ENCODE data around the gene UNC5B. TPM values are rescaled to one million over a fixed set of nuclear protein-coding genes. Genes with fewer than 3 reads are reported as not detected.
A peak's percentile ranks its signal among the peaks of the same experiment; 100 is the strongest.

Gene UNC5B
- total RNA-seq, 1 experiment from 2014 or later, result 7.1 TPM

- no peak for DNase-seq (ENCODE audit: low spot score)
Measured at GRCh38 chr10:71343392-71343773, 131.0 kb downstream of the UNC5B start.

GRCh38 chr10:71344154-71344925, 132.0 kb downstream of the UNC5B start:
- DNase-seq (ENCODE audit: low spot score), result no peak

- DNase-seq (ENCODE audit: low spot score), result no peak
Measured at GRCh38 chr10:71344993-71345480, 132.7 kb downstream of the UNC5B start.

GRCh38 chr10:71345694-71346093, 133.3 kb downstream of the UNC5B start:
- DNase-seq (ENCODE audit: low spot score), result no peak

GRCh38 chr10:71346731-71347130, 134.4 kb downstream of the UNC5B start:
- no peak for DNase-seq (ENCODE audit: low spot score)

GRCh38 chr10:71347587-71348395, 135.4 kb downstream of the UNC5B start:
- no peak for DNase-seq (ENCODE audit: low spot score)

- no peak for DNase-seq (ENCODE audit: low spot score)
Measured at GRCh38 chr10:71348850-71349249, 136.5 kb downstream of the UNC5B start.

- peak; percentile 62 for DNase-seq (ENCODE audit: low spot score)
Measured at GRCh38 chr10:71349406-71349805, 137.0 kb downstream of the UNC5B start.

GRCh38 chr10:71351087-71351486, 138.7 kb downstream of the UNC5B start:
- DNase-seq (ENCODE audit: low spot score), result no peak

GRCh38 chr10:71351628-71352319, 139.4 kb downstream of the UNC5B start:
- no peak for DNase-seq (ENCODE audit: low spot score)

Other genes with a start within 250 kb of the UNC5B start
- 2.1 and 3.3 TPM in 2 replicates for gene SLC29A3, start 106.7 kb downstream of the UNC5B start, total RNA-seq (2014; rRNA removed; shearing (Covaris generic))
- 0.37 and 0.47 TPM in 2 replicates for gene CDH23, start 184.3 kb downstream of the UNC5B start, total RNA-seq (2014; rRNA removed; shearing (Covaris generic))

Data from H4 (cell line).